GM12873 (cell line): ENCODE results near the gene RGS3.

Source experiments
- TF ChIP-seq, protein P1 (sequence below): IDR thresholded peaks from 2 replicates; pipeline ENCODE4 v1.5.1; 2012; ENCODE audit warnings: low read depth, mild to moderate bottlenecking, moderate library complexity, low read length, control low read depth; ENCODE audit not compliant: insufficient read depth; ENCODE audit errors: missing control alignments

Gene RGS3

DNA sequence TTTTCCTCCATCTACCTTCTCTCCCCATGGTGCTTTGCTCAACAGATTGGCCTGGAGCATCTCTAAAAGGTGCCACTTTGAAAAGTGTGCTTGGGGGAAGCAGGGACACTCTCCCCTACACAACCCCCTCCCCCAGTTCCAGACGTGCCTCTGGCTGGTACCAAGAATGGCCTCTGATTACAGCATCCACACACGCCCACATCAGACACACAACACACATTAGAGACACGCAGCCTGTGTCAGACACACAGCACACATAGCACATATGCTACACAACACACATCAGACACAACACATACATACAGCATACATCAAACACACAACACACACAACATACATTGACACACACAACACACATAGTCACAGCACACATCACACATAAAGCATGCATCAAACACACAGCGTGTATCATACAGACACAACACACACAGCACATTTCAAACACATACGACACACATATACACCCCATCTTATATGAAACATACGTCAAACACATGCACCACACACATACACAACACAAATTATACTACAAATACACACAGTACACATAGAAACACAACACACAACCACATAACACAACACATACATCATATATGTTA is 150.4 kb downstream of the RGS3 start:
- TF ChIP-seq, protein P1, sequence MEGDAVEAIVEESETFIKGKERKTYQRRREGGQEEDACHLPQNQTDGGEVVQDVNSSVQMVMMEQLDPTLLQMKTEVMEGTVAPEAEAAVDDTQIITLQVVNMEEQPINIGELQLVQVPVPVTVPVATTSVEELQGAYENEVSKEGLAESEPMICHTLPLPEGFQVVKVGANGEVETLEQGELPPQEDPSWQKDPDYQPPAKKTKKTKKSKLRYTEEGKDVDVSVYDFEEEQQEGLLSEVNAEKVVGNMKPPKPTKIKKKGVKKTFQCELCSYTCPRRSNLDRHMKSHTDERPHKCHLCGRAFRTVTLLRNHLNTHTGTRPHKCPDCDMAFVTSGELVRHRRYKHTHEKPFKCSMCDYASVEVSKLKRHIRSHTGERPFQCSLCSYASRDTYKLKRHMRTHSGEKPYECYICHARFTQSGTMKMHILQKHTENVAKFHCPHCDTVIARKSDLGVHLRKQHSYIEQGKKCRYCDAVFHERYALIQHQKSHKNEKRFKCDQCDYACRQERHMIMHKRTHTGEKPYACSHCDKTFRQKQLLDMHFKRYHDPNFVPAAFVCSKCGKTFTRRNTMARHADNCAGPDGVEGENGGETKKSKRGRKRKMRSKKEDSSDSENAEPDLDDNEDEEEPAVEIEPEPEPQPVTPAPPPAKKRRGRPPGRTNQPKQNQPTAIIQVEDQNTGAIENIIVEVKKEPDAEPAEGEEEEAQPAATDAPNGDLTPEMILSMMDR = no peak

DNA sequence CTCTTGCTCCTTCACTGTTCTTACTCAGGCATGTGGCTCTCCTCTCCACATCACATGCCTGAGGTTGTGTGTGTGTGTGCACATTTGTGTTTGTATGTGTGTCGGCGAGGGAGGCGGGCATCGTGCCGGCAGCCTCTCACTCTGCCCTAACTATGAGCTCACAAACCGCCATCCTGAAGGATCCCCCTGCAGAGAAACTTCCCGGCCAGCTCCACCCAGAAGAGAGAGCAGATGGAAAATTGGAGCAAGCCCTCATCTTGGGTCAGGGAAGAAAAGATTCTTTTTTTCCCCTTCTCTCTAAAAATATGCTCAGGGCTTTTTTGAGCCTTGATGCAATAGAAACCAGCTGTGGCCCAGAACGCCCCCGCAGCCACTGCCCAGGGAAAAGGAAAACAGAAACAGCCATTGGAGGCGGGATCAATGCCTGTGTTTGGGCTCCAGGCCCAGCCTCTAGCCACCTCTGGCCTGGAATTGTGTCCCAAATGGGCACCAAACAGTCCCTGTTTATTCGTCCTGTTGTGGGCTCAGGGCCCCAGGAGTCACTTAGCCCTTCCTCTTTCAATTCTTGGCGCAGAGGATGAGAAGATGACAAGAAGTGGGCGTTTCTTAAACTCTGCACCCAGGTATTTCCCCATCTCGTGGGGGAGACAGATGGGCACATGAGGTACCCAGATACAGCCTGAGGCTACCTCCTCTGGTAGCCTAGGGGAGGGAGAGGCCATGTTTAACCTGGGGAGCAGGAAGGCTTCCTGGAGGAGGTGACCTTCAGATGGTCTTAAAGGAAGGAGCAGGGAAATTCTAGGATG is 151.5 kb downstream of the RGS3 start:
- TF ChIP-seq, protein P1 = no peak

DNA sequence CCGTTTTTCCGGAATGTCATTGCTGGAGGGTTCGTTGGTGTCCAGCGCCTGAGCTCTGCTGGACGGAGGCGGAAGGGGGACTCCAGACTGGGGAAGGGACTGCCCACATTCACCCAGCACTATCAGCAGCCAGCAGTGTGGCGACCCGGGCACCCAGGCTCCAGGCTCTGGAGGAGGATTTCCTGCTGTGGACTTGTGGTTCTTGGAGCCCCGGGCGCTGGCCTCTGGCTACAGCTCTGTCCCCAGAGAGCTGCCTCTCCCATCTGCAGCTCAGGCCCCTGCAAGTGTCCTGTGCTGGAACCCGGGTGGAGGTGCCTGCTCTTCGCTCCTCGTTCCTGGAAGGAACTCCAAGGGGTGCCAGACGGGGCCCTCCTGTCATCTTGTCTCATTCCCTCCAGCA is 152.6 kb downstream of the RGS3 start:
- TF ChIP-seq, protein P1 = no peak

DNA sequence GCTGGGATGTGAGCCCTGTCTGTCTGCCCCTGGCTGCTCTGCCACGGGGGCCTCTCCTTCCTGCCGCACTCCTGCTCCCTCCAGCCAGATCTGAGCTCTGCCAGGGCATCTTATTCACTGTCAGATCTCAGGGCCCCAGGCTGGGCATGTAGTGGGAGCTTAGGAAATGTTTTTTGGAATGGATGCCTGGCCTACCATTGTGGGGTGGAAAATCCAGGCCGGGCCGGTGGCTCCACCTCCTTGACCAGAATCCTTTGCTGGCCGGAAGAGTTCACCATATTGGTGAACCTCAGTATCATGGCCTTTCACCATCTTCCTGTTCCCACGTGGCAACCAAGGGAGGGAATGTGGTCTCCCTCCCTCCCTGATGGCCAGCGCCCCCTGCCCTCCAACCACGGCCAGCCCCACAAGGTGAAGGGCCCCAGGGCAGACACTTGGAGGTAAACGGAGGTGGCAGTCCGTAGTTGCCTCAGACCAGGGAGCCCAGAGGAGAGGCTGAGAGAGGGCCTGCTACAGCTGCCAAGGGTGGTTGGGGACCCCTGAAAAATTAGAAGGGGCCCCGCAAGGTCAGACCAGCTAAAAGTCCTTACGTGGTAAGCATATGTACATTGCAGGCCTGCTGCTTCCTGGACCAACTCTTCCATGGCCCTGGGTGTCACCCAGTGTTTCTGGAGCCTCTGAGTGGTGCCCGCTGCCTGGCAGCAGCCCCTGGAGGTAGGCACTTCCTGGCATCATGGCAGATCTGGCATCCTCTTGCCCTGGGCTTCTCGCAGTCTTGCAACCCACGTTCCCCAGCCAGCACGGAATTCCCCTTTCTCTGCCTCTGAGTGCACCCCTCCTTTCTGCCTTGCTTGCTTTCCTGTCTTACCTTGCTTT is 153.3 kb downstream of the RGS3 start:
- TF ChIP-seq, protein P1 = no peak

DNA sequence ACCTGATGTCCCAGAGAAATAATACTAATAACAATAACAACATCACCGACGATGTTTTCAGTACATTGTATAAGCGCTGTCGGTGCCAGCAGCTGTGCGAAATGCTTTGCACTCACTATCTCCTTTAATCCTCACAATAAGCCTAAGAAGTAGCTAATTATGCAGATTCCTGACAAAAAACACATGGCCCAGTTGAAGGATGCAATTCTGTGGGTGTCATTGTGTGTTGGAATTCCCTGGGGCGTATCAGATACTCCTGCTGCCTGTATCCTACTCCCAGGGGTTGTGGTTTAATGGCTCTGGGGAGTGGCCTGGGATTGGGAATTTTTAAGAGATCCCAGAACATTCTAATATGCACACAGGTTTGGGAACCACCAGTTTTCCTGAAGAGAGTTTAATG is 154.0 kb downstream of the RGS3 start:
- TF ChIP-seq, protein P1 = no peak

DNA sequence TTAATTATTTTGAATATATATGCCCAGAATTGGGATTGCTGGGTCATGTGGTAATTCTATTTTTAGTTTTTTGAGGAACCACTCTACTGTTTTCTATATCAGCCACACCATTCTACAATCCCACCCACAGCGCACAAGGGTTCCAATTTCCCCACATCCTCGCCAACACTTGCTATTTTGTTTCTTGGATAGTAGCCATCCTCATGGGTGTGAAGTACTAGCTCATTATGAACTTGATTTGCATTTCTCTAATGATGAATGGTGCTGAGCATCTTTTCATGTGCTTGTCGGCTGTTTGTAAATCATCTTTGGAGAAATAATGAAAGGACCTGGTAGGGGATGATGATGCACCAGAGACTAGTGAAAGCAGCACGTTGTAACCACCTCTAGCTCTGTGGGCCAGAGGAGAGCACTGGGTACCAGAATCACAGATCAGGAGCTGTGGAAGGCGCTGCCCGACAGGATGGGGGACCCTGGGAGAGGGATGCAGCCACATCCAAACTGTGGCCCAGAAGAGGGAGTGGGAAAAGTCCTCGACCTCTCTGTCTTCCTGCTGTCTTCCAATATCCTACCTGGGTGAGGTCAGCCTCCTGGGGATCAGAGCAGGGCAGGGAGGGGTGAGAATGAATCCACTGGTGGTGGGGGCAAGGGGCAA is 155.4 kb downstream of the RGS3 start:
- TF ChIP-seq, protein P1 = no peak
